Measurements from ENCODE around the gene UCN. TPM values are rescaled to one million over a fixed set of nuclear protein-coding genes. Genes with fewer than 3 reads are reported as not detected.

UCN gene
- total RNA-seq, 2 donors from 2014 or later, result 2.9 TPM; not detected in 1

DNA sequence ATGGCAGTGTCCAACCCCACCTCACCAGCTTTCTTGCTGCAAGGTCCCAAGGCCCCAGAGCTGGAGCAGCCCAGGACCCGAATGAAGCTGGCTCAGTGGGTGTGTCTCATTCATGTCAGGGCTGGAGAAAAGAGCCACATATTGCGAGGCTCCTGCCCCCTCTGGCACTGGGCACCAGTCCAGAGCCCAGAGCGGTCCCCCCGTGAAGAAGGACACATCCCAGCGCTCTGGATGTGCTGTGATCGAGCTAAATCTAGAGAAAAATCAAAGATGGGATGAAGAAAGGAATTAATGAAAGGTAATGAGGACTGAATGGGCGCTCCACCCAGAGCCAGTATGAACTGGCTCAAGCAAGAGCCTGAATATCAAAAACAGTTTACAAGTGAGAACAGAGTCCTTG, 27.9 kb upstream of the UCN start:
- Histone ChIP-seq H3K4me3 (no peak overlapping the region), H3K36me3 (replicated peaks in 1 of 2; ENCODE audit: insufficient read depth in 1 of 2, low read depth in 2 of 2) (peaks cover 11 to 50% of the 10 kb centered on the region in 2 donors), H3K4me1 (no peaks in the 10 kb centered on the region), H3K27ac (no peak overlapping the region), H3K9me3 (no peaks in the 10 kb centered on the region), H3K27me3 (no peaks in the 10 kb centered on the region)
- no peak for ATAC-seq
- intact Hi-C loops (cut with DNase I), result no loop called here
- no peak for TF ChIP-seq POLR2A (IDR thresholded peaks at IDR 0.05)
- TF ChIP-seq, protein P1, sequence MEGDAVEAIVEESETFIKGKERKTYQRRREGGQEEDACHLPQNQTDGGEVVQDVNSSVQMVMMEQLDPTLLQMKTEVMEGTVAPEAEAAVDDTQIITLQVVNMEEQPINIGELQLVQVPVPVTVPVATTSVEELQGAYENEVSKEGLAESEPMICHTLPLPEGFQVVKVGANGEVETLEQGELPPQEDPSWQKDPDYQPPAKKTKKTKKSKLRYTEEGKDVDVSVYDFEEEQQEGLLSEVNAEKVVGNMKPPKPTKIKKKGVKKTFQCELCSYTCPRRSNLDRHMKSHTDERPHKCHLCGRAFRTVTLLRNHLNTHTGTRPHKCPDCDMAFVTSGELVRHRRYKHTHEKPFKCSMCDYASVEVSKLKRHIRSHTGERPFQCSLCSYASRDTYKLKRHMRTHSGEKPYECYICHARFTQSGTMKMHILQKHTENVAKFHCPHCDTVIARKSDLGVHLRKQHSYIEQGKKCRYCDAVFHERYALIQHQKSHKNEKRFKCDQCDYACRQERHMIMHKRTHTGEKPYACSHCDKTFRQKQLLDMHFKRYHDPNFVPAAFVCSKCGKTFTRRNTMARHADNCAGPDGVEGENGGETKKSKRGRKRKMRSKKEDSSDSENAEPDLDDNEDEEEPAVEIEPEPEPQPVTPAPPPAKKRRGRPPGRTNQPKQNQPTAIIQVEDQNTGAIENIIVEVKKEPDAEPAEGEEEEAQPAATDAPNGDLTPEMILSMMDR (IDR thresholded peaks at IDR 0.05), result no peak
- DNase-seq, result no peak
- 94 to 95% methylated on average over 7 of the region's 7 CpGs for WGBS, 2 donors

DNA sequence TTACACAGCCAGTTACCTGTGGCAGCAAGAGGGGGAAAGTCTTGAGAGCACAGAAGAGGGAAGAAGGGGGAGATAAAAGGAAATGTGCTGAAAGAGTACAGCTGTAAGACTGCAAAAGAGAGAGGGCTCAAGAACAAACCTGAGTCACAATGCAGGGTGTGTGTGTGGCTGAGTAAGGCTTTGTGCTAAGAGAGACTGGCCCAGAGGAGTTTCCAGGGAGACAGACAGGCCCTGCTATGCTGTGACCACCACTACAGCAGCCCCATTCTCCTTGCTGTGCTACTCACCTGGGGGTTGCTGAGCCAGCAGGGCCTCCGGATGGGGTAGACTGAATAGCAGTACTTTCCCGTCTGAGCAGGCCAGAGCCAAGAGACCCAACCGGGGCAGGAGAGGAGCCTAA, 27.1 kb upstream of the UCN start:
- H3K36me3 ChIP-seq (replicated peaks in 1 of 2; ENCODE audit: insufficient read depth in 1 of 2, low read depth in 2 of 2), result peaks cover 11 to 43% of the 10 kb centered on the region in 2 donors
- ATAC-seq (no peak), DNase-seq (no peak)
- no peaks in the 10 kb centered on the region for H3K9me3 ChIP-seq
- H3K27ac ChIP-seq, result no peak overlapping the region
- no peaks in the 10 kb centered on the region for H3K4me1 ChIP-seq
- no peaks in the 10 kb centered on the region for H3K27me3 ChIP-seq
- intact Hi-C loops (cut with DNase I), result no loop called here
- no peak overlapping the region for H3K4me3 ChIP-seq
- TF ChIP-seq, protein P1 (IDR thresholded peaks at IDR 0.05), result no peak
- TF ChIP-seq POLR2A (IDR thresholded peaks at IDR 0.05), result no peak
- 83 to 96% methylated on average over 1 to 3 of the region's 3 CpGs for WGBS, 2 donors

DNA sequence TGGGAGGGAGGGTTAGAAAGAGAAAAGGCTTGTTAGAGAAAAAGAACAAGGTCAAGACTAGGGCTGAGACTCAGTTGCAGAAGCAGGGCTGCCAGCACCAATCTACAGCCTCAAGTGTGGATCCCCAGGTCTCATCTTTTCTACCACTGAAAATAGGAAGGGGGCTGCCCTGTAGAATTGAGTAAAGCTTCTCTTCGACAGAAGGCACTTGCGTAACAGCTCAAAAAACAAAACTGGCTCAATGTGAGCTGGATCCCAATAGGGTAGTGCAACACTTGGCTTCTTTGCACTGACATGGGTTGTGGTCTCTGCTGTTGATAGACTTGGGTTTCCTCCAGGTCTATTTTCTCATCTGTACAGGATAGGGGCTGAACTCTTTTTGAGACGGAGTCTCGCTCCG, 16.5 kb upstream of the UCN start:
- intact Hi-C loops (cut with DNase I), result no loop called here
- 82 to 93% methylated on average over 5 of the region's 5 CpGs for WGBS, 2 donors
- H3K4me1 ChIP-seq, result peaks cover 40% of the 10 kb centered on the region
- TF ChIP-seq, protein P1 (IDR thresholded peaks at IDR 0.05), result no peak
- TF ChIP-seq POLR2A (IDR thresholded peaks at IDR 0.05), result no peak
- H3K36me3 ChIP-seq (replicated peaks in 1 of 2; ENCODE audit: insufficient read depth in 1 of 2, low read depth in 2 of 2), result peaks cover 0 to 13% of the 10 kb centered on the region in 2 donors
- DNase-seq (no peak), ATAC-seq (no peak)
- H3K4me3 ChIP-seq, result no peak overlapping the region
- no peak overlapping the region for H3K27ac ChIP-seq
- H3K9me3 ChIP-seq, result no peaks in the 10 kb centered on the region
- no peaks in the 10 kb centered on the region for H3K27me3 ChIP-seq

DNA sequence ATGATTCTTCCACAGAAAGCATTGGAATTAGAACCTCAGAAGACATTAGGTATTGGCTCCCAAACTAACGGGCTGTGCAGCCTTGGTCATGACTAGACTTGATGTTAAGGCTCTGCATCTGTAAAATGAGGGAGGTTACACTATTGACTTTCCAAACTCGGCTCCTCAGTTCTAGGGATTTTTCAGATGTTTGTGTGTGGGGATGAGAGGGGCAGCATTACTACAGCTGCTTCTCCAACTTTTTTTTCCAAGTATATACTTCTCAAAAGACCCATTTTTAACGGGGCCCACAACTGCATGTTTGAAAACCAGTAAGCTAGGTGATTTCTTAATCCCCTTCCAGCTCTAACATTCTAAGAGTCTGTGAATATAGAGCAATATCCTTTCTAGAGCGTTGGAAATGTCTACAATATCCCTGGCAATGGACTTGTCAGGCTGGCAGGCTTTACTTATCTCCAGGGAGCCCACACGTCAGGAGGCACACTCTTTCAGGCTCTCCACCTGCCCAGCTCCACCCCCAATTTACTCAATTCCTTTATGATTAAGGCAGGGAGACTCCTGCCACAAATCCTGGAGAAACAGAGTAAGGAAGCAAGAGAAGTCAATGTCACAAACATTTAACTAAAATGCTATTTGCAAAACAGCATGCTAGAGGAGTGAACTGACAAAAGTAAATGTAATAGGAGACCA, 15.5 kb upstream of the UCN start:
- Histone ChIP-seq H3K4me1 (peaks cover 40% of the 10 kb centered on the region), H3K27ac (peak overlapping the region; percentile 78 to 100 (median 96)), H3K27me3 (no peaks in the 10 kb centered on the region), H3K4me3 (peak overlapping the region; percentile 13 to 69), H3K36me3 (replicated peaks in 1 of 2; ENCODE audit: insufficient read depth in 1 of 2, low read depth in 2 of 2) (peaks cover 0 to 8% of the 10 kb centered on the region in 2 donors), H3K9me3 (no peaks in the 10 kb centered on the region)
- ATAC-seq (no peak), DNase-seq (peak in 2 of 4 donors; percentile 31 to 47)
- intact Hi-C loops (cut with DNase I), result no loop called here
- WGBS, 2 donors, result 8 to 10% methylated on average over 5 of the region's 5 CpGs
- TF ChIP-seq, protein P1 (IDR thresholded peaks at IDR 0.05), result no peak
- no peak for TF ChIP-seq POLR2A (IDR thresholded peaks at IDR 0.05)
